ENCODE measurements around the gene SLC1A2. TPM values are rescaled to one million over a fixed set of nuclear protein-coding genes. Genes with fewer than 3 reads are reported as not detected.

The SLC1A2 gene
- total RNA-seq, 1 experiment from 2014 or later = 0.50 TPM

- peaks cover 6% of the 10 kb centered on the region for H3K27me3 Mint-ChIP-seq (ENCODE audit: low read depth)
- Histone ChIP-seq H4K91ac (ENCODE audit: insufficient read length, low read depth, low read length) (no peak overlapping the region), H2BK12ac (ENCODE audit: insufficient read length, low read depth, low read length) (no peak overlapping the region), H3K27ac (ENCODE audit: insufficient read length, low read depth, low read length) (no peak overlapping the region), H3K9me3 (ENCODE audit: control insufficient read depth, low read depth, low read length) (no peaks in the 10 kb centered on the region), H3K18ac (ENCODE audit: insufficient read length, low read depth, low read length) (no peak overlapping the region), H3K9ac (ENCODE audit: extremely low read depth, insufficient read length, low read length) (no peak overlapping the region), H3K27me3 (ENCODE audit: insufficient read depth, low read length) (no peaks in the 10 kb centered on the region), H3K4me2 (ENCODE audit: insufficient read depth, insufficient read length, low read length) (no peak overlapping the region), H2AFZ (ENCODE audit: low read length) (no peak overlapping the region), H3K23me2 (ENCODE audit: insufficient read length, low read depth, low read length, poor library complexity, severe bottlenecking) (no peaks in the 10 kb centered on the region), H4K20me1 (ENCODE audit: control insufficient read depth, insufficient read depth, insufficient read length) (no peaks in the 10 kb centered on the region), H2AK5ac (ENCODE audit: insufficient read length, low read length) (no peak overlapping the region), H3K79me1 (ENCODE audit: insufficient read depth, low read depth, low read length, poor library complexity, severe bottlenecking) (no peaks in the 10 kb centered on the region), H4K5ac (ENCODE audit: insufficient read length, low read depth, low read length) (no peak overlapping the region), H3K56ac (ENCODE audit: insufficient read length, low read depth, low read length) (no peak overlapping the region), H3K79me2 (ENCODE audit: insufficient read depth, low read length) (no peaks in the 10 kb centered on the region), H3K4ac (ENCODE audit: low read depth, low read length) (no peak overlapping the region), H2BK5ac (ENCODE audit: insufficient read length, low read length) (no peak overlapping the region), H3K23ac (ENCODE audit: insufficient read length, low read depth, low read length) (no peak overlapping the region), H2BK15ac (ENCODE audit: low read depth, low read length) (no peak overlapping the region), H4K8ac (replicated peaks; ENCODE audit: insufficient read length, low read depth, low read length) (no peak overlapping the region), H3T11ph (ENCODE audit: low read length) (no peak overlapping the region), H2BK120ac (ENCODE audit: low read depth, low read length, poor library complexity, severe bottlenecking) (no peak overlapping the region), H3K4me1 (ENCODE audit: insufficient read depth, low read length) (peaks cover 9% of the 10 kb centered on the region; the same call in 1 of the 2 replicates), H2BK20ac (ENCODE audit: low read depth, low read length, poor library complexity, severe bottlenecking) (no peak overlapping the region), H3K14ac (ENCODE audit: insufficient read depth, low read length) (no peak overlapping the region)
- H3K27ac Mint-ChIP-seq = no peak overlapping the region
- no peak overlapping the region for H3K4me3 Mint-ChIP-seq
- WGBS (ENCODE audit: extremely low coverage, insufficient read length, low lambda C conversion rate) = no CpG with 5 or more reads among the region's 1 CpG
- peaks cover 15 to 20% of the 10 kb centered on the region in 2 experiments for H3K4me1 Mint-ChIP-seq
- no peak for TF ChIP-seq CTCF (conservative IDR thresholded peaks at IDR 0.05)
- peaks cover 3 to 4% of the 10 kb centered on the region in 2 experiments; a peak in 2 of 5 replicates for H3K9me3 Mint-ChIP-seq
- H3K36me3 Mint-ChIP-seq (ENCODE audit: insufficient read depth in 1 of 3, low read depth in 3 of 3) = no peaks in the 10 kb centered on the region; a peak in 1 of 7 replicates
- no peak for DNase-seq
These were observed 212.7 kb downstream of the SLC1A2 start for GRCh38 chr11:35206616-35207015.

Measured in H9 (cell line).